ENCODE measurements around the gene TMEM229B.

Gene TMEM229B

GRCh38 chr14:67441256-67441655, 47.3 kb downstream of the TMEM229B start:
- H3K4me3 ChIP-seq (replicated peaks; ENCODE audit: low read depth, low read length), result no peak overlapping the region
- TF ChIP-seq CTCF (IDR thresholded peaks at IDR 0.05; ENCODE audit: low read length, missing control alignments), result no peak
- no peak for DNase-seq (ENCODE audit: low read depth)

GRCh38 chr14:67440513-67440912, 48.0 kb downstream of the TMEM229B start:
- no peak overlapping the region for H3K4me3 ChIP-seq (replicated peaks; ENCODE audit: low read depth, low read length)
- TF ChIP-seq CTCF (IDR thresholded peaks at IDR 0.05; ENCODE audit: low read length, missing control alignments), result no peak
- no peak for DNase-seq (ENCODE audit: low read depth)

GRCh38 chr14:67438969-67439368, 49.6 kb downstream of the TMEM229B start:
- H3K4me3 ChIP-seq (replicated peaks; ENCODE audit: low read depth, low read length), result no peak overlapping the region
- no peak for TF ChIP-seq CTCF (IDR thresholded peaks at IDR 0.05; ENCODE audit: low read length, missing control alignments)
- DNase-seq (ENCODE audit: low read depth), result no peak

- no peak for TF ChIP-seq CTCF (IDR thresholded peaks at IDR 0.05; ENCODE audit: low read length, missing control alignments)
- no peak overlapping the region for H3K4me3 ChIP-seq (replicated peaks; ENCODE audit: low read depth, low read length)
These were observed 52.3 kb downstream of the TMEM229B start for GRCh38 chr14:67436006-67436866.

GRCh38 chr14:67435603-67436002, 52.9 kb downstream of the TMEM229B start:
- H3K4me3 ChIP-seq (replicated peaks; ENCODE audit: low read depth, low read length), result no peak overlapping the region
- TF ChIP-seq CTCF (IDR thresholded peaks at IDR 0.05; ENCODE audit: low read length, missing control alignments), result no peak
- DNase-seq (ENCODE audit: low read depth), result no peak

More at GRCh38 chr14:67436006-67436866, 52.3 kb downstream of the TMEM229B start:
- DNase-seq (ENCODE audit: low read depth), result no peak

- TF ChIP-seq CTCF (IDR thresholded peaks at IDR 0.05; ENCODE audit: low read length, missing control alignments), result no peak
- no peak overlapping the region for H3K4me3 ChIP-seq (replicated peaks; ENCODE audit: low read depth, low read length)
- DNase-seq (ENCODE audit: low read depth), result no peak
These were observed 56.4 kb downstream of the TMEM229B start for GRCh38 chr14:67432050-67432564.

All from fibroblast of pulmonary artery (primary cell).